ENCODE results near the gene TLCD3B. TPM values are rescaled to one million over a fixed set of nuclear protein-coding genes. Genes with fewer than 3 reads are reported as not detected.

The TLCD3B gene
- total RNA-seq, 4 donors from 2014 or later, result not detected

DNA sequence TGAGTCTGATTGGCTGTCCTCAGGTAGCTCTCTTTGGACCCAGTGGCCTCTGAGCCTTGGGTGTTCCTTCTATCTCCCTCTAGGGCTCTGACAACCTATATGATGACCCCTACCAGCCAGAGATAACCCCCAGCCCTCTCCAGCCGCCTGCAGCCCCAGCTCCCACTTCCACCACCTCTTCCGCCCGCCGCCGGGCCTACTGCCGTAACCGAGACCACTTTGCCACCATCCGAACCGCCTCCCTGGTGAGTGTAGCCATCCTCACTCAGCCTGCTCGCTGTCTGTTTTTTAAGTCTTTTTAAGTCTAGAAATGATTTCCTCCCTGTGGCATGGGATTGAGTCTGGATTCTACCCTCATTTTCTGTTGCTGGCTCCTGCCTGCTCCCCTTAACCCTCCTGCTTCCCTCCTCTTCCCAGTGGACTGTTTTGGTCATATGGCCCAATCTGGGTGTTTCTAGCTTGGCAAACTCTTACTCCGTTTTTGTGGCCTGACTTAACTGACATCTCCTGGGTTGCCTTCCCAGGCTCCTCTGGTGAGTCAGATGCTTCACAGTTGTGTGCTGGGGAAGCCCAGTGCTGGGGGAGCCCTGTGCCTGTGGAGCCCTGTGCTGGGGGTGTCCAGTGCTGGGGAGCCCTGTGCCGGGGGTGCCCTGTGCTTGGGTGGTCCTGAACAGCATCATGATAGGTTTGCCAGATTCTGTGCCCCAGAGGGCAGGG lies 47.5 kb downstream of the TLCD3B start:
- no peak for DNase-seq (ENCODE audit: low spot score in 2 of 2)
- Histone ChIP-seq H3K4me3 (no peak overlapping the region), H3K36me3 (peaks cover 9 to 100% (median 63%) of the 10 kb centered on the region in 3 donors), H3K9me3 (no peaks in the 10 kb centered on the region), H3K27me3 (no peaks in the 10 kb centered on the region), H3K27ac (no peak overlapping the region), H3K4me1 (peaks cover 0 to under 1% (median 0%) of the 10 kb centered on the region in 4 donors)
- WGBS, 2 donors, result 85 to 88% methylated on average over 12 of the region's 12 CpGs
- TF ChIP-seq, protein P1, sequence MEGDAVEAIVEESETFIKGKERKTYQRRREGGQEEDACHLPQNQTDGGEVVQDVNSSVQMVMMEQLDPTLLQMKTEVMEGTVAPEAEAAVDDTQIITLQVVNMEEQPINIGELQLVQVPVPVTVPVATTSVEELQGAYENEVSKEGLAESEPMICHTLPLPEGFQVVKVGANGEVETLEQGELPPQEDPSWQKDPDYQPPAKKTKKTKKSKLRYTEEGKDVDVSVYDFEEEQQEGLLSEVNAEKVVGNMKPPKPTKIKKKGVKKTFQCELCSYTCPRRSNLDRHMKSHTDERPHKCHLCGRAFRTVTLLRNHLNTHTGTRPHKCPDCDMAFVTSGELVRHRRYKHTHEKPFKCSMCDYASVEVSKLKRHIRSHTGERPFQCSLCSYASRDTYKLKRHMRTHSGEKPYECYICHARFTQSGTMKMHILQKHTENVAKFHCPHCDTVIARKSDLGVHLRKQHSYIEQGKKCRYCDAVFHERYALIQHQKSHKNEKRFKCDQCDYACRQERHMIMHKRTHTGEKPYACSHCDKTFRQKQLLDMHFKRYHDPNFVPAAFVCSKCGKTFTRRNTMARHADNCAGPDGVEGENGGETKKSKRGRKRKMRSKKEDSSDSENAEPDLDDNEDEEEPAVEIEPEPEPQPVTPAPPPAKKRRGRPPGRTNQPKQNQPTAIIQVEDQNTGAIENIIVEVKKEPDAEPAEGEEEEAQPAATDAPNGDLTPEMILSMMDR (IDR thresholded peaks at IDR 0.05), result no peak
- TF ChIP-seq POLR2A (IDR thresholded peaks at IDR 0.05), result no peak
- no peak for TF ChIP-seq EP300 (IDR thresholded peaks at IDR 0.05)

DNA sequence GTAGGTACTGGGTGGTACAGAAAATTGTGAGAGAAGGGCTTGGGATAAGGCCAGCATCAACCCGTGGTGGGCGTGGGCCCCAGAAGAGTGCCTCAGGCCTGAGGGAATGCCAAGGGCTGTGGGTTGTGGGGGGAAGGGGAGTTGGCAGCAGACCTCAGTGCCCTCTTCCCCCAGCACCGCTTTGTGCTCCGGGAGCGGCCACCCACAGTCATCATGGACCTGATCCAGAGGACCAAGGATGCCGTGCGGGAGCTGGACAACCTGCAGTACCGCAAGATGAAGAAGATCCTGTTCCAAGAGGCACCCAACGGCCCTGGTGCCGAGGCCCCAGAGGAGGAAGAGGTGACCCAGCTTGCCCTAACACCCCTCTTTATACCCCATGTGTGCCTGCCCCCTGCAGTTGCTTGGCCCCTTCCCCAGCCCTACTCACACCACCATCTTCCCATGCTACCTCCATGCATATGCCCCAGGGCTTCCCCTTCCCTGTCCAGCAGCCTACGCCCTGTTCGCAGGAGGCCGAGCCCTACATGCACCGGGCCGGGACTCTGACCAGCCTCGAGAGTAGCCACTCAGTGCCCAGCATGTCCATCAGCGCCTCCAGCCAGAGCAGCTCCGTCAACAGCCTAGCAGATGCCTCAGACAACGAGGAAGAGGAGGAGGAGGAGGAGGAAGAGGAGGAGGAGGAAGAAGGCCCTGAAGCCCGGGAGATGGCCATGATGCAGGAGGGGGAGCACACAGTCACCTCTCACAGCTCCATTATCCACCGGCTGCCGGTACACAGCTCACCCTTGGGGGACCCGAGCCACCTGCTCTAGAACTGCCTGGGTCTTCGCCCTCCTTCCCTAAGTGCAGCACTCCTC lies 48.3 kb downstream of the TLCD3B start:
- H3K4me1 ChIP-seq, result peaks cover 0 to 8% (median 0%) of the 10 kb centered on the region in 4 donors
- no peak overlapping the region for H3K27ac ChIP-seq
- WGBS, 2 donors, result 74 to 81% methylated on average over 23 to 24 of the region's 24 CpGs
- H3K4me3 ChIP-seq, result no peak overlapping the region
- no peaks in the 10 kb centered on the region for H3K9me3 ChIP-seq
- DNase-seq (ENCODE audit: low spot score in 2 of 2), result no peak
- no peaks in the 10 kb centered on the region for H3K27me3 ChIP-seq
- peaks cover 9 to 100% (median 69%) of the 10 kb centered on the region in 3 donors for H3K36me3 ChIP-seq
- TF ChIP-seq POLR2A (IDR thresholded peaks at IDR 0.05) (no peak), EP300 (IDR thresholded peaks at IDR 0.05) (no peak)
- TF ChIP-seq, protein P1 (IDR thresholded peaks at IDR 0.05), result no peak

DNA sequence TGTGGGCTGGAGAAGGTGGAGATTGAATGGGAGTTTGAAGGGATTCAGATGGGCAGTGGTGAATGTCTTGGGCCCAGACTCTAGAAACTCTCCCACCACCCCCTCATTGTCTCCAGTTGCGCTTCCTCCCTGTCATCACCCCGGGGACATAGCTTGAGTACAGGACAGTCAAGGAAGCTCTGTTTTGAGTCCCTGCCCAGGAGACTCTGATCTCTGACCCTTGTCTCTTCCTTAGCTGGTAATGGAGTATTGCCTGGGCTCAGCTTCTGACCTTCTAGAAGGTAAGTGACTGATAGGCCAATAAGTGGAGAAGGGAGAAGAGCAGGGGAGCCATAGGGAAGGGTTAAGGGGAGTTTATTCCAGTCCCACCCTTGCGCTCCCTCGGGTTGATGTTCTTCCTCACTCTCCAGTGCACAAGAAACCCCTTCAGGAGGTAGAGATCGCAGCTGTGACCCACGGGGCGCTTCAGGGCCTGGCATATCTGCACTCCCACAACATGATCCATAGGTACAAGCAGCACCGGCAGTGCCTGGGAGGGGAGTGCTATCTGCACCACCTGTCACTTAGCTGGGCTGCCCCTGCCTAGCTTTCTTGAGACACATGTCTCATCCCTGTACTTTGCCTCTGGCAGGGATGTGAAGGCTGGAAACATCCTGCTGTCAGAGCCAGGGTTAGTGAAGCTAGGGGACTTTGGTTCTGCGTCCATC lies 52.4 kb downstream of the TLCD3B start:
- Histone ChIP-seq H3K4me3 (no peak overlapping the region), H3K27ac (peak overlapping the region in 1 of 4 donors; percentile 95), H3K4me1 (peaks cover 0 to 43% (median 21%) of the 10 kb centered on the region in 4 donors), H3K9me3 (no peaks in the 10 kb centered on the region), H3K27me3 (no peaks in the 10 kb centered on the region), H3K36me3 (peaks cover 4 to 63% (median 37%) of the 10 kb centered on the region in 3 donors)
- WGBS, 2 donors, result 86% methylated on average over 9 of the region's 9 CpGs
- TF ChIP-seq EP300 (IDR thresholded peaks at IDR 0.05), result no peak
- no peak for TF ChIP-seq POLR2A (IDR thresholded peaks at IDR 0.05)
- DNase-seq (ENCODE audit: low spot score in 2 of 2), result no peak

DNA sequence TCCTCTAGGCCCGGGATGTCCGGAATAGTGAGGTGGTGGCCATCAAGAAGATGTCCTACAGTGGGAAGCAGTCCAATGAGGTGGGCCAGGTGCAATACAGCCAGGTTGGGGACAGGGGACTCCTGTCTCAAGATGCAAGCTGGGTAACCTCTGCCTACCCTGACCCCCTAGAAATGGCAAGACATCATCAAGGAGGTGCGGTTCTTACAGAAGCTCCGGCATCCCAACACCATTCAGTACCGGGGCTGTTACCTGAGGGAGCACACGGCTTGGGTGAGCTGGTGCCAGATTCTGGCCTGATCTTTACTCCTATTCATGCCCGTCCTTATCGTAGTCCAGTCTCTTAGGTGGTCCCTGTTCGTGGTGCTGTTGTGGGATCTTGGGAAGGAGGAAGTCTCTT lies 53.0 kb downstream of the TLCD3B start:
- no peaks in the 10 kb centered on the region for H3K27me3 ChIP-seq
- 90 to 92% methylated on average over 9 of the region's 9 CpGs for WGBS, 2 donors
- TF ChIP-seq, protein P1 (IDR thresholded peaks at IDR 0.05), result no peak
- TF ChIP-seq POLR2A (IDR thresholded peaks at IDR 0.05) (no peak), EP300 (IDR thresholded peaks at IDR 0.05) (no peak)
- H3K36me3 ChIP-seq, result peaks cover 0 to 57% (median 30%) of the 10 kb centered on the region in 3 donors
- no peaks in the 10 kb centered on the region for H3K9me3 ChIP-seq
- H3K27ac ChIP-seq, result peak overlapping the region in 1 of 4 donors; percentile 95
- H3K4me3 ChIP-seq, result no peak overlapping the region
- H3K4me1 ChIP-seq, result peaks cover 0 to 46% (median 21%) of the 10 kb centered on the region in 4 donors
- DNase-seq (ENCODE audit: low spot score in 2 of 2), result no peak

DNA sequence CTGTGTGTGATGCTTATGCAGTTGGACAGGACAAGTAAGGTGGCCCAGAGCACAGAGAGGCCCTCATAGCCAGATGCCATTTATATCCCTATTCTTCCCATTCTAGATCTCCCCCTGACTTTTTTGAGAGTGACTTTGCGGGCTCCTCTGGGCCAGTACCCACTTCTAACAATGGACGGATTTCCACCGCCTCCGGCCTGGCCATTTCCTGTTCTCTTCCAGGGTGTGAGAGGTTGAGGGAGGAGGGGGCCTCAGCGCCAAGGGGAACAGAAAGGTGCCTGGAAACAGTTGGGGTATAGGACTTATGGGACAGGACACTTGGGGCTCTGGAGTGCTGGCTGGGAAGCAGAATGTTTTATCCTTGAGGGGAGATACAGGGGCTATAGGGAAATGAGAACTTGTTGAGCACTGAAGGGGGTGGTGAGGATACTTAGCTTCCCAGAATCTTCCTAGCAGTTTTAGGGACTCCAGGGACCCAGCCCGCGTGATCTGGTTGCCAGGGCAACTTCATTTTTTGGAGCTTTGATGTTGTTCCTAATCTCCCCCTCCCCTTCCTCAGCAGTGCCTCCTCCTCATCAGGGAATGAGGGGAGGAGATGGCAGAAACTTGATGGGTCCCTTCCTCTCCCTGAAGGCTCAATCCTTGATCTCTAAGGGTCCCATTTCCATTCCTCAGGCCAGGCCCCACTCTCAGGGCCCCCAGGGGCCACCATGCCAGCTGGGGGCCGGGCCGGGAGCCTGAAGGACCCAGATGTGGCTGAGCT lies 53.8 kb downstream of the TLCD3B start:
- Histone ChIP-seq H3K4me3 (peak overlapping the region in 1 of 4 donors; percentile 70), H3K9me3 (no peaks in the 10 kb centered on the region), H3K27me3 (no peaks in the 10 kb centered on the region), H3K4me1 (peaks cover 0 to 50% (median 21%) of the 10 kb centered on the region in 4 donors), H3K27ac (peak overlapping the region in 1 of 4 donors; percentile 95), H3K36me3 (peaks cover 0 to 48% (median 22%) of the 10 kb centered on the region in 3 donors)
- WGBS, 2 donors, result 44 to 52% methylated on average over 7 to 9 of the region's 9 CpGs
- TF ChIP-seq, protein P1 (IDR thresholded peaks at IDR 0.05), result no peak
- TF ChIP-seq EP300 (IDR thresholded peaks at IDR 0.05) (no peak), POLR2A (IDR thresholded peaks at IDR 0.05) (no peak)
- no peak for DNase-seq (ENCODE audit: low spot score in 2 of 2)

Data from tibial nerve (tissue), 4 donors.